Gastrocnemius medialis (tissue), 4 donors: ENCODE measurements around the gene REP15.

Source experiments
- POLR2A ChIP-seq, 2 donors: fragments of 450-650 bp; IDR thresholded peaks; one replicate each; pipeline ENCODE4 v1.6.1; 2017; ENCODE audit warnings: antibody characterized with exemption in 2 of 2, mild to moderate bottlenecking in 2 of 2, moderate library complexity in 2 of 2
- TF ChIP-seq, protein P1 (sequence below), 5 experiments: fragments of 450-650 bp in 3 of 5; fragments of 200-600 bp in 2 of 5; sonication (generic) in 2 of 5; IDR thresholded peaks in 4 of 5; conservative IDR thresholded peaks in 1 of 5; 1 replicate in 4 of 5; 2 replicates in 1 of 5; pipeline ENCODE4 v1.5.1; 2016 to 2019; ENCODE audit warnings: antibody characterized with exemption in 5 of 5, mild to moderate bottlenecking in 3 of 5, moderate library complexity in 3 of 5

DNA sequence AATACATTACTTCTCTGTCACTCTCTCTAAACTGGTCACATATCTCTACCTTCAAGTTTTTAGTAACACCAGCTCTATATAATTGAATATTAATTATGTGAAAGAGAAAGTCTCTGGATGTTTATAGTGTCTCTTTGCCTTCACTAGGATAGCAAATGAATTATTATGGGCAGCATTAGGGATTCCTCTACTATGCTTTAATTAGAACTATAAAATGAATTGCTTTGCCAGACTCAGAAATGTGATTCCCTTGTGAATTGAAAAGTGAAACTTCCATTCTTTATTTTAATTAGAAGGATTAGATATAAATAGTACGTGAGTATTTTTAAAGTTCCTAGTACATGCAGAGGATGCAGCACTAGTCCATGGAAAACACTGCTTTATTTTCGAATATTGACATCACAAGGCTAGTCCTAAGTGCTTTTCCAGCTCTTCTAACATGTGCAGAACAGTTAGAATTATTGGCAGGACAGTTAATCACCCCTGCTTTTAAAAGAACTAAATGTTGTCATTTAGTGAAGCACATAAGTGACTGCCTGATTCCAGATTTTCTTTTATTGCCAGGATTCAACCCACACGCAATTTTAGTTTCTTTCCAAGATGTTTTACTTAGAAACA lies 23.0 kb upstream of the REP15 start:
- TF ChIP-seq, protein P1, sequence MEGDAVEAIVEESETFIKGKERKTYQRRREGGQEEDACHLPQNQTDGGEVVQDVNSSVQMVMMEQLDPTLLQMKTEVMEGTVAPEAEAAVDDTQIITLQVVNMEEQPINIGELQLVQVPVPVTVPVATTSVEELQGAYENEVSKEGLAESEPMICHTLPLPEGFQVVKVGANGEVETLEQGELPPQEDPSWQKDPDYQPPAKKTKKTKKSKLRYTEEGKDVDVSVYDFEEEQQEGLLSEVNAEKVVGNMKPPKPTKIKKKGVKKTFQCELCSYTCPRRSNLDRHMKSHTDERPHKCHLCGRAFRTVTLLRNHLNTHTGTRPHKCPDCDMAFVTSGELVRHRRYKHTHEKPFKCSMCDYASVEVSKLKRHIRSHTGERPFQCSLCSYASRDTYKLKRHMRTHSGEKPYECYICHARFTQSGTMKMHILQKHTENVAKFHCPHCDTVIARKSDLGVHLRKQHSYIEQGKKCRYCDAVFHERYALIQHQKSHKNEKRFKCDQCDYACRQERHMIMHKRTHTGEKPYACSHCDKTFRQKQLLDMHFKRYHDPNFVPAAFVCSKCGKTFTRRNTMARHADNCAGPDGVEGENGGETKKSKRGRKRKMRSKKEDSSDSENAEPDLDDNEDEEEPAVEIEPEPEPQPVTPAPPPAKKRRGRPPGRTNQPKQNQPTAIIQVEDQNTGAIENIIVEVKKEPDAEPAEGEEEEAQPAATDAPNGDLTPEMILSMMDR (IDR thresholded peaks at IDR 0.05 in 4 of 5, conservative IDR thresholded peaks at IDR 0.05 in 1 of 5), result no peak
- TF ChIP-seq POLR2A (IDR thresholded peaks at IDR 0.05), result no peak
